Epithelial cell of proximal tubule (primary cell): ENCODE results near the gene CSNK1G2. TPM values are rescaled to one million over a fixed set of nuclear protein-coding genes. Genes with fewer than 3 reads are reported as not detected.

Source experiments
- DNase-seq: peaks from one replicate; pipeline ENCODE4 v3.0.0-alpha.2; 2011; ENCODE audit warnings: low read depth
- H3K4me3 ChIP-seq: 2 replicates; pipeline ENCODE4 v1.5.1; 2011; ENCODE audit warnings: low read depth, mild to moderate bottlenecking, low read length
- CTCF ChIP-seq: conservative IDR thresholded peaks from 2 replicates; pipeline ENCODE4 v1.5.1; 2012; ENCODE audit warnings: low read depth, mild to moderate bottlenecking, low read length
- total RNA-seq: library from RNA; depleted of rRNA; stranded (reverse); fragments of >200 nt; gene quantifications from 2 replicates; pipeline ENCODE4 v1.2.3, GENCODE V29; 2015

CSNK1G2 gene
- total RNA-seq, 1 donor from 2014 or later = 82.9 TPM

DNA sequence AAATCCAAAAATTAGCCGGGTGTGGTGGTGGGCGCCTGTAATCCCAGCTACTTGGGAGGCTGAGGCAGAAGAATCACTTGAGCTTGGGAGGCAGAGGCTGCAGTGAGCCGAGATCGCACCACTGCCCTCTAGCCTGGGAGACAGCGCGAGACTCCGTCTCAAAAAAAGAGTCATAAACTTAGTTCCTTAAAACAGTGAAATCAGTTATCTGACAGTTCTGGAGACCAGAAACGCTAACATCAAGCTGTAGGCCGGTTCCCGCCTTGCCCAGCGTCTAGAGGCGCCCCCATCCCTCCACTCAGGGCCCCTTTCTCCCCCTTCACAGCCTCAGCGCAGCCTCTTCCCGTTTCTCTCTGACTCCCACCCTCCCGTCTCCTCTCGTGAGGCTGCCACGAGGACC lies 23.8 kb upstream of the CSNK1G2 start:
- DNase-seq = no peak
- H3K4me3 ChIP-seq = no peak overlapping the region
- no peak for TF ChIP-seq CTCF

GRCh38 chr19:1917926-1918325 lies 23.0 kb upstream of the CSNK1G2 start:
- no peak for TF ChIP-seq CTCF
- no peak for DNase-seq
- no peak overlapping the region for H3K4me3 ChIP-seq

DNA sequence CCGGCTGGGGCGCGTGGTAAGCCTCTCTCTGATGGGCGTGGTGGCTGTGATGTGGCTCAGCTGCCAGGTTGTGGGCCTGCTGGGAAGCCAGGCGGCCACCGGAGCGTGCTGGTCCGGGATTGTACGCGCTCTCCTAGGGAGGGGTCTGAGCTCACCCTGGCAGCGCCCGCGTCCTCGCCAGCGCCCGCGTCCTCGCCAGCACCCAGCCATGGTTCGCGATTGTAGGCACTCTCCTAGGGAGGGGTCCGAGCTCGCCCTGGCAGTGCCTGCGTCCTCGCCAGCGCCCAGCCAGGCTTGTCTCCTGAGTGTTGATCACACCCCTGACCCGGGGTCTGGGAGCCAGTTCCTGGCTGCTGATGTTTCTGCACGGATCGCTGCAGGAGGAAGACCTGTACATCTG lies 22.0 kb upstream of the CSNK1G2 start:
- no peak for DNase-seq
- TF ChIP-seq CTCF = no peak
- no peak overlapping the region for H3K4me3 ChIP-seq

- no peak for DNase-seq
- no peak overlapping the region for H3K4me3 ChIP-seq
- no peak for TF ChIP-seq CTCF
Observed at GRCh38 chr19:1920644-1921043, 20.3 kb upstream of the CSNK1G2 start.

GRCh38 chr19:1921326-1921725 lies 19.6 kb upstream of the CSNK1G2 start:
- H3K4me3 ChIP-seq = no peak overlapping the region
- DNase-seq = no peak
- no peak for TF ChIP-seq CTCF

DNA sequence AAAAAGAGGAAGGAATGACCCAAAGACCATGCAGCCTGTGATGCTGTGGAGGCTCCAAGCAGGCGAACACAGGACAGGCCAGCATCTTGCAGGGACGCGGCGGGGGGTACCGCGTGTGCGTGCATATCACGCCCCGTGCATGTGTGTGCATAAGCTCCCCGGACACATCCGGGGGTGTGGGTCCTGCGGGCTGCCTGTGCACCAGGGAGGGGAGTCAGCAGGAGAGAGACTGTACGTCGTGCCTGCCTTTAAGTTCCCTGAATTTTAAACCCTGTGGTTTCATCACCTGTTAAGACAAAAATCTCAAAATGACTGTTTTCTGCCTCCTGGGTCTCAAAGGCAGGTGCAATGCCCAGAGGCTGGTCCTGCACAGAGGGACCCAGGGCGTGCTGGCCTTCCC lies 19.1 kb upstream of the CSNK1G2 start:
- no peak for DNase-seq
- no peak overlapping the region for H3K4me3 ChIP-seq
- TF ChIP-seq CTCF = no peak

DNA sequence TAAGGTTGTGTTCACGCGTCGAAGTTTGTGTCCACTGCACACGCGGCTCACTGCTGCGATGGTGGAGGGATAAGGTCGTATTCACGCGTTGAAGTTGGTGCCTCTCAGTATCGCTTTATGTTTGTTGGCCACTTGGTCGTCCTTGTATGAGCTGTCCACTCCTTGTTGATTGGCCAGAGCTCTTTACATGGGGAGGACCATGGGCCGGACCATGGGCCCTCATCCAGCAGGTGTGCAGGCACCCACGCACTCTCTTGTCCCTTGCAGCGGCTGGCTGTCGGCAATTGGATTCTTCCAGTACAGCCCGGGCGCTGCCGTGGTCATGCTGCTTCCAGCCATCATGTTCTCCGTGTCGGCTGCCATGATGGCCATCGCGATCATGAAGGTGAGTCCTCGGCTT lies 18.2 kb upstream of the CSNK1G2 start:
- no peak for DNase-seq
- H3K4me3 ChIP-seq = no peak overlapping the region
- TF ChIP-seq CTCF = no peak
